ENCODE measurements around the gene GPRIN3. TPM values are rescaled to one million over a fixed set of nuclear protein-coding genes. Genes with fewer than 3 reads are reported as not detected.
A peak's percentile ranks its signal among the peaks of the same experiment; 100 is the strongest.

GPRIN3 gene
- total RNA-seq, 2 experiments from 2014 or later: 46.4 TPM

GRCh38 chr4:89267392-89267791 is 40.2 kb downstream of the GPRIN3 start:
- no peak for TF ChIP-seq CTCF (IDR thresholded peaks at IDR 0.05)
- intact Hi-C loops (cut with DNase I, micrococcal nuclease): no loop called here
- Histone ChIP-seq H3K27ac (ENCODE audit: low read depth in 1 of 2, low read length in 2 of 2) (no peak overlapping the region), H3K36me3 (ENCODE audit: insufficient read depth, low read length) (peaks cover 7% of the 10 kb centered on the region), H3K4me1 (ENCODE audit: insufficient read depth, low read length) (peaks cover 37% of the 10 kb centered on the region), H3K9me3 (ENCODE audit: control insufficient read depth in 1 of 2, insufficient read depth in 1 of 2, low read length in 2 of 2) (no peaks in the 10 kb centered on the region), H3K27me3 (ENCODE audit: control insufficient read depth in 1 of 2, insufficient read depth in 2 of 2, low read length in 2 of 2) (no peaks in the 10 kb centered on the region), H3K4me3 (ENCODE audit: low read length) (no peak overlapping the region)
- POLR2A ChIA-PET: no interaction called here
- DNase-seq (no peak), ATAC-seq (ENCODE audit: poor library complexity) (no peak)
- peak overlapping the region; percentile 19 for H3K27ac Mint-ChIP-seq
- peaks cover 8% of the 10 kb centered on the region for H3K9me3 Mint-ChIP-seq
- CTCF ChIA-PET: no interaction called here
- H3K4me3 Mint-ChIP-seq: no peak overlapping the region
- no peaks in the 10 kb centered on the region for H3K27me3 Mint-ChIP-seq
- H3K4me1 Mint-ChIP-seq (ENCODE audit: low read depth): peaks cover 88% of the 10 kb centered on the region
- peaks cover 42% of the 10 kb centered on the region for H3K36me3 Mint-ChIP-seq (ENCODE audit: low read depth)

GRCh38 chr4:89266128-89266527 is 41.5 kb downstream of the GPRIN3 start:
- DNase-seq (no peak), ATAC-seq (ENCODE audit: poor library complexity) (no peak)
- H3K4me3 ChIP-seq (ENCODE audit: low read length): no peak overlapping the region
- no peak for TF ChIP-seq CTCF (IDR thresholded peaks at IDR 0.05)
- H3K4me1 Mint-ChIP-seq (ENCODE audit: low read depth): peaks cover 86% of the 10 kb centered on the region
- H3K27me3 ChIP-seq (ENCODE audit: control insufficient read depth in 1 of 2, insufficient read depth in 2 of 2, low read length in 2 of 2): no peaks in the 10 kb centered on the region
- no peak overlapping the region for H3K4me3 Mint-ChIP-seq
- peaks cover 34% of the 10 kb centered on the region for H3K4me1 ChIP-seq (ENCODE audit: insufficient read depth, low read length)
- POLR2A ChIA-PET: no interaction called here
- peak overlapping the region; percentile 41 for H3K27ac Mint-ChIP-seq
- H3K36me3 Mint-ChIP-seq (ENCODE audit: low read depth): peaks cover 33% of the 10 kb centered on the region
- H3K9me3 Mint-ChIP-seq: peaks cover 8% of the 10 kb centered on the region
- intact Hi-C loops (cut with DNase I, micrococcal nuclease): no loop called here
- CTCF ChIA-PET: no interaction called here
- no peak overlapping the region for H3K27ac ChIP-seq (ENCODE audit: low read depth in 1 of 2, low read length in 2 of 2)
- no peaks in the 10 kb centered on the region for H3K27me3 Mint-ChIP-seq
- peaks cover 7% of the 10 kb centered on the region for H3K36me3 ChIP-seq (ENCODE audit: insufficient read depth, low read length)
- no peaks in the 10 kb centered on the region for H3K9me3 ChIP-seq (ENCODE audit: control insufficient read depth in 1 of 2, insufficient read depth in 1 of 2, low read length in 2 of 2)

- Mint-ChIP-seq H3K4me1 (ENCODE audit: low read depth) (peaks cover 85% of the 10 kb centered on the region), H3K27me3 (no peaks in the 10 kb centered on the region), H3K9me3 (peaks cover 3% of the 10 kb centered on the region), H3K36me3 (ENCODE audit: low read depth) (peaks cover 15% of the 10 kb centered on the region), H3K4me3 (no peak overlapping the region), H3K27ac (peak overlapping the region; percentile 18)
- TF ChIP-seq CTCF (IDR thresholded peaks at IDR 0.05): no peak
- Histone ChIP-seq H3K27ac (ENCODE audit: low read depth in 1 of 2, low read length in 2 of 2) (no peak overlapping the region), H3K27me3 (ENCODE audit: control insufficient read depth in 1 of 2, insufficient read depth in 2 of 2, low read length in 2 of 2) (no peaks in the 10 kb centered on the region), H3K4me3 (ENCODE audit: low read length) (no peak overlapping the region), H3K9me3 (ENCODE audit: control insufficient read depth in 1 of 2, insufficient read depth in 1 of 2, low read length in 2 of 2) (no peaks in the 10 kb centered on the region), H3K4me1 (ENCODE audit: insufficient read depth, low read length) (peaks cover 43% of the 10 kb centered on the region), H3K36me3 (ENCODE audit: insufficient read depth, low read length) (peaks cover 6% of the 10 kb centered on the region)
- ChIA-PET CTCF (no interaction called here), POLR2A (interaction anchor here (1.1 kb wide), 1 partner anchor 979 kb away, joined by 4 read pairs; the partner anchor contains the start of gene PPM1K)
- DNase-seq (no peak), ATAC-seq (ENCODE audit: poor library complexity) (no peak)
- intact Hi-C loops (cut with DNase I, micrococcal nuclease): loop anchor here in 1 of 2 experiments (5.0 kb wide), 1 partner anchor 34 kb away; no protein-coding TSS in a partner anchor
Observed at GRCh38 chr4:89263265-89263664, 44.3 kb downstream of the GPRIN3 start.

Data from CD4-positive, alpha-beta T cell (primary cell).